Stimulated activated CD8-positive, alpha-beta memory T cell treated with anti-CD3 and anti-CD28 coated beads, Interleukin-4, amount 100 ng/mL, for 48 hours (primary cell): ENCODE data around the gene ZSWIM1.

ENCODE experiments used
- DNase-seq: peaks from one replicate; pipeline ENCODE4 v3.0.0-alpha.2; 2020

Gene ZSWIM1

GRCh38 chr20:45933266-45934045 lies 52.4 kb downstream of the ZSWIM1 start:
- peak; percentile 73 for DNase-seq

GRCh38 chr20:45934046-45934585 lies 53.1 kb downstream of the ZSWIM1 start:
- no peak for DNase-seq
